Endothelial cell of umbilical vein (primary cell): ENCODE measurements around the gene TAF12. TPM values are rescaled to one million over a fixed set of nuclear protein-coding genes. Genes with fewer than 3 reads are reported as not detected.

Experiments used
- BruUV-seq: library from RNA; stranded (reverse); fragments of 400-500 nt; replicated peaks from 2 replicates; lab custom pipeline; 2021; lab: Mats Ljungman, UMichigan
- CTCF ChIA-PET: fragments of 300-600, 350-600 bp; sonication (Branson Sonifier 250); formaldehyde crosslinking; loops from one replicate; lab custom pipeline; 2021; ENCODE audit warnings: antibody characterized with exemption, inconsistent platforms; lab: Charles Lee
- POLR2A ChIA-PET: fragments of 300-600, 350-600 bp; sonication (Branson Sonifier 250); formaldehyde crosslinking; loops from one replicate; lab custom pipeline; 2021; ENCODE audit warnings: antibody characterized with exemption, inconsistent platforms; lab: Charles Lee
- DNase-seq: peaks from one replicate; pipeline ENCODE4 v3.0.0-alpha.2; 2011; ENCODE audit warnings: low read depth, low spot score
- FAIRE-seq: peaks from 2 replicates; lab custom pipeline; 2011; peaks lifted over from hg19 to GRCh38; lab: Jason Lieb, UNC
- H2AFZ ChIP-seq: 2 replicates; pipeline ENCODE4 v1.6.0; 2012; ENCODE audit warnings: low read depth, low read length, control low read depth, inconsistent platforms
- H3K27ac ChIP-seq: 2 replicates; pipeline ENCODE4 v1.5.1; 2011; ENCODE audit warnings: low read depth, mild to moderate bottlenecking, control low read depth, low read length, moderate library complexity; ENCODE audit not compliant: insufficient read depth
- H3K27me3 ChIP-seq, 2 experiments: 2 replicates each; pipeline versions ENCODE4 v1.6.0 to v1.6.1; 2011; ENCODE audit warnings: low read length in 2 of 2, mixed read lengths in 1 of 2; ENCODE audit not compliant: control insufficient read depth in 2 of 2, insufficient read depth in 2 of 2
- H3K36me3 ChIP-seq, 2 experiments: 2 replicates in 1 of 2; 3 replicates in 1 of 2; pipeline ENCODE4 v1.5.1; 2011; ENCODE audit warnings: low read length in 2 of 2, mild to moderate bottlenecking in 1 of 2, moderate library complexity in 1 of 2; ENCODE audit not compliant: control insufficient read depth in 2 of 2, insufficient read depth in 2 of 2; ENCODE audit errors: extremely low read depth in 1 of 2
- H3K4me1 ChIP-seq: 3 replicates; pipeline ENCODE4 v1.5.1; 2011; ENCODE audit warnings: mild to moderate bottlenecking, low read length; ENCODE audit not compliant: control insufficient read depth, insufficient read depth; ENCODE audit errors: extremely low read depth
- H3K4me2 ChIP-seq: 2 replicates; pipeline ENCODE4 v1.6.1; 2011; ENCODE audit warnings: low read length, control low read depth, mixed read lengths; ENCODE audit not compliant: insufficient read depth
- H3K4me3 ChIP-seq, 3 experiments: fragments of 200-600 bp in 1 of 3; sonication (generic), shearing (Covaris generic) in 1 of 3; replicated peaks in 1 of 3; 2 replicates each; pipeline ENCODE4 v1.5.1; 2011 to 2016; ENCODE audit warnings: control low read depth in 3 of 3, low read length in 3 of 3, mild to moderate bottlenecking in 2 of 3, inconsistent platforms in 1 of 3, low read depth in 1 of 3, moderate library complexity in 1 of 3; ENCODE audit not compliant: insufficient read depth in 1 of 3
- H3K79me2 ChIP-seq: 2 replicates; pipeline ENCODE4 v1.6.0; 2012; ENCODE audit warnings: low read length, inconsistent platforms; ENCODE audit not compliant: control insufficient read depth, insufficient read depth
- H3K9ac ChIP-seq: replicated peaks from 2 replicates; pipeline ENCODE3; 2011; ENCODE audit warnings: low read length, control low read depth; ENCODE audit not compliant: insufficient read depth; ENCODE audit errors: extremely low read depth
- H3K9me1 ChIP-seq: replicated peaks from 3 replicates; pipeline ENCODE4 v1.6.0; 2011; ENCODE audit warnings: mild to moderate bottlenecking, low read length; ENCODE audit not compliant: control insufficient read depth, insufficient read depth; ENCODE audit errors: extremely low read depth
- H3K9me3 ChIP-seq: replicated peaks from 2 replicates; pipeline ENCODE4 v1.5.1; 2012; ENCODE audit warnings: low read length, inconsistent platforms; ENCODE audit not compliant: control insufficient read depth, insufficient read depth
- H4K20me1 ChIP-seq: replicated peaks from 2 replicates; pipeline ENCODE3; 2011; ENCODE audit warnings: mild to moderate bottlenecking, low read length; ENCODE audit not compliant: control insufficient read depth, insufficient read depth; ENCODE audit errors: extremely low read depth
- EZH2 ChIP-seq: IDR thresholded peaks from 2 replicates; pipeline ENCODE4 v1.6.1; 2012; ENCODE audit warnings: borderline replicate concordance, low read depth, mild to moderate bottlenecking, moderate library complexity, low read length, inconsistent platforms; ENCODE audit not compliant: severe bottlenecking
- FOS ChIP-seq: IDR thresholded peaks from 2 replicates; pipeline ENCODE4 v1.6.1; 2011; ENCODE audit warnings: mild to moderate bottlenecking, low read length, moderate library complexity, borderline replicate concordance; ENCODE audit not compliant: insufficient read depth
- GATA2 ChIP-seq: IDR thresholded peaks from 2 replicates; pipeline ENCODE4 v1.7.0; 2011; ENCODE audit warnings: low read depth, mild to moderate bottlenecking, moderate library complexity, mixed read lengths, low read length; ENCODE audit not compliant: insufficient read length, insufficient read depth
- JUN ChIP-seq: IDR thresholded peaks from 2 replicates; pipeline ENCODE4 v1.6.1; 2011; ENCODE audit warnings: borderline replicate concordance, low read depth; ENCODE audit not compliant: insufficient read length, insufficient read depth
- MYC ChIP-seq: IDR thresholded peaks from one replicate; pipeline ENCODE4 v1.6.1; 2011; ENCODE audit warnings: mild to moderate bottlenecking, low read depth, low read length
- POLR2A ChIP-seq: IDR thresholded peaks from 2 replicates; pipeline ENCODE4 v1.6.1; 2012; ENCODE audit warnings: low read depth, mild to moderate bottlenecking, control low read depth, low read length
- POLR2AphosphoS5 ChIP-seq: IDR thresholded peaks from 2 replicates; pipeline ENCODE4 v1.6.1; 2012; ENCODE audit warnings: low read depth, mild to moderate bottlenecking, control low read depth, low read length, moderate library complexity; ENCODE audit not compliant: insufficient read depth
- dilution Hi-C: fragments of 300-500 bp; cut with MboI; formaldehyde crosslinking; loops from one replicate; pipeline ENCODE4 v1.15.0; 2019; ENCODE audit warnings: low sequenced_read_pairs; ENCODE audit not compliant: extremely low pct_ligation_motif_present
- intact Hi-C: fragments of 100-400 bp; cut with micrococcal nuclease; formaldehyde crosslinking; loops from one replicate; pipeline ENCODE4 v1.10.0; 2022
- polyA plus RNA-seq, 4 experiments: library from polyadenylated mRNA; depleted of rRNA in 3 of 4; stranded (reverse) in 3 of 4; unstranded in 1 of 4; fragments of >200 nt; gene quantifications; 2 replicates each; pipeline versions ENCODE4 v1.2.1 to v1.2.3, GENCODE V29; 2011 to 2012; ENCODE audit warnings: missing spikeins in 1 of 4
- total RNA-seq: library from RNA; stranded (reverse); gene quantifications from 2 replicates; pipeline ENCODE4 v1.2.3, GENCODE V29; 2021
- TF ChIP-seq, protein P1 (sequence below), 2 donors: IDR thresholded peaks; 1 replicate in 1 of 2; 2 replicates in 1 of 2; pipeline ENCODE4 v1.5.1; 2011; ENCODE audit warnings: low read length in 2 of 2, mild to moderate bottlenecking in 2 of 2, moderate library complexity in 2 of 2, control low read depth in 1 of 2, inconsistent platforms in 1 of 2, low read depth in 1 of 2; ENCODE audit not compliant: insufficient read depth in 1 of 2; ENCODE audit errors: extremely low read depth in 1 of 2
- TF ChIP-seq, protein P2 (sequence below): IDR thresholded peaks from 2 replicates; pipeline ENCODE4 v1.6.1; 2011; ENCODE audit not compliant: insufficient read depth, insufficient read length

TAF12 gene
- total and polyA plus RNA-seq, 2 donors (not counting 3 experiments of a cell fraction or from before 2014, with no cell fraction given), result 17.7 to 18.2 TPM

- no peaks in the 10 kb centered on the region for H3K27me3 ChIP-seq
- H3K36me3 ChIP-seq, result no peaks in the 10 kb centered on the region
- H4K20me1 ChIP-seq, result no peaks in the 10 kb centered on the region
- H2AFZ ChIP-seq, result no peak overlapping the region
- H3K9me3 ChIP-seq, result no peaks in the 10 kb centered on the region
- no peak overlapping the region for H3K27ac ChIP-seq
- H3K4me1 ChIP-seq, result peaks cover 12% of the 10 kb centered on the region
- intact Hi-C loops (no loop called here), dilution Hi-C loops (no loop called here)
- no TSS peak for BruUV-seq
- CTCF ChIA-PET, result interaction anchor here (0.8 kb wide), 1 partner anchor 205 kb away, joined by 4 read pairs; no protein-coding TSS in a partner anchor
- TF ChIP-seq, protein P1, sequence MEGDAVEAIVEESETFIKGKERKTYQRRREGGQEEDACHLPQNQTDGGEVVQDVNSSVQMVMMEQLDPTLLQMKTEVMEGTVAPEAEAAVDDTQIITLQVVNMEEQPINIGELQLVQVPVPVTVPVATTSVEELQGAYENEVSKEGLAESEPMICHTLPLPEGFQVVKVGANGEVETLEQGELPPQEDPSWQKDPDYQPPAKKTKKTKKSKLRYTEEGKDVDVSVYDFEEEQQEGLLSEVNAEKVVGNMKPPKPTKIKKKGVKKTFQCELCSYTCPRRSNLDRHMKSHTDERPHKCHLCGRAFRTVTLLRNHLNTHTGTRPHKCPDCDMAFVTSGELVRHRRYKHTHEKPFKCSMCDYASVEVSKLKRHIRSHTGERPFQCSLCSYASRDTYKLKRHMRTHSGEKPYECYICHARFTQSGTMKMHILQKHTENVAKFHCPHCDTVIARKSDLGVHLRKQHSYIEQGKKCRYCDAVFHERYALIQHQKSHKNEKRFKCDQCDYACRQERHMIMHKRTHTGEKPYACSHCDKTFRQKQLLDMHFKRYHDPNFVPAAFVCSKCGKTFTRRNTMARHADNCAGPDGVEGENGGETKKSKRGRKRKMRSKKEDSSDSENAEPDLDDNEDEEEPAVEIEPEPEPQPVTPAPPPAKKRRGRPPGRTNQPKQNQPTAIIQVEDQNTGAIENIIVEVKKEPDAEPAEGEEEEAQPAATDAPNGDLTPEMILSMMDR (IDR thresholded peaks at IDR 0.05; ENCODE audit: extremely low read depth in 1 of 2, insufficient read depth in 1 of 2, low read depth in 1 of 2, low read length in 2 of 2), result no peak
- TF ChIP-seq FOS, result no peak
- no peak for TF ChIP-seq POLR2AphosphoS5
- TF ChIP-seq GATA2, result no peak
- TF ChIP-seq MYC, result no peak
- no peak for TF ChIP-seq POLR2A
- no peak for TF ChIP-seq JUN
- TF ChIP-seq EZH2, result no peak
- TF ChIP-seq, protein P2, sequence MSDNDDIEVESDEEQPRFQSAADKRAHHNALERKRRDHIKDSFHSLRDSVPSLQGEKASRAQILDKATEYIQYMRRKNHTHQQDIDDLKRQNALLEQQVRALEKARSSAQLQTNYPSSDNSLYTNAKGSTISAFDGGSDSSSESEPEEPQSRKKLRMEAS, result no peak
- H3K4me3 ChIP-seq, result no peak overlapping the region
- no peak for FAIRE-seq
- H3K79me2 ChIP-seq, result peaks cover 36% of the 10 kb centered on the region
- H3K9me1 ChIP-seq, result no peaks in the 10 kb centered on the region
- POLR2A ChIA-PET, result interaction anchor here (1.1 kb wide), 1 partner anchor 23 kb away, joined by 3 read pairs; the partner anchor contains the start of gene RNU11
- no peak for DNase-seq
- no peak overlapping the region for H3K4me2 ChIP-seq
- no peak overlapping the region for H3K9ac ChIP-seq
Measured at GRCh38 chr1:28671254-28671780, 28.4 kb upstream of the TAF12 start.
